Pancreas (tissue), 10 donors: Measurements from ENCODE around the gene ZBTB7B. TPM values are rescaled to one million over a fixed set of nuclear protein-coding genes. Genes with fewer than 3 reads are reported as not detected.
"Not testable (repeated sequence)": the region's sequence is repeated elsewhere in the genome, so short reads cannot be mapped to it uniquely, and the experiment has no call there.

Source experiments
- ATAC-seq, 4 donors: fragments of 200-7000 bp; cut with Tn5 transposase; one replicate each; pipeline versions ENCODE4 v1.8.0 to v1.9.1; 2020; ENCODE audit warnings: mild to moderate bottlenecking in 4 of 4, moderate library complexity in 4 of 4
- DNase-seq, 6 donors: peaks; one replicate each; pipeline ENCODE4 v3.0.0-alpha.2; 2020
- FAIRE-seq: peaks from 2 replicates; lab custom pipeline; 2012; peaks lifted over from hg19 to GRCh38; lab: Jason Lieb, UNC
- H3K27ac ChIP-seq, 4 donors: fragments of 200-600 bp; sonication (generic); 1 replicate in 3 of 4; 2 replicates in 1 of 4; pipeline versions ENCODE4 v1.5.0 to v1.8.0; 2020
- H3K27me3 ChIP-seq, 4 donors: fragments of 200-600 bp; one replicate each; pipeline ENCODE4 v1.8.0; 2021
- H3K36me3 ChIP-seq, 3 donors: fragments of 200-600 bp; sonication (generic) in 1 of 3; one replicate each; pipeline versions ENCODE4 v1.5.0 to v1.8.0; 2020 to 2021
- H3K4me1 ChIP-seq, 3 donors: fragments of 200-600 bp; one replicate each; pipeline ENCODE4 v1.8.0; 2021
- H3K4me3 ChIP-seq, 4 donors: fragments of 200-600 bp; sonication (generic) in 2 of 4; one replicate each; pipeline versions ENCODE4 v1.5.0 to v1.8.0; 2020 to 2021
- H3K9me3 ChIP-seq, 4 donors: fragments of 200-600 bp; one replicate each; pipeline ENCODE4 v1.8.0; 2021
- CTCF ChIP-seq, 4 donors: fragments of 200-600 bp; sonication (generic) in 3 of 4; IDR thresholded peaks; one replicate each; pipeline versions ENCODE4 v1.5.0 to v1.8.0; 2021; ENCODE audit warnings: antibody characterized with exemption in 4 of 4
- WGBS, 2 donors: extraction: QIAGEN DNeasy Blood & Tissue Kit; methylation state at CpG; one replicate each; pipeline ENCODE4 v1.1.7; 2013; 5-methylcytosine and 5-hydroxymethylcytosine counted together
- intact Hi-C, 3 donors: fragments of 100-400 bp; cut with DNase I; formaldehyde crosslinking; loops; one replicate each; pipeline versions ENCODE4 v1.11.1 to v1.14.2; 2022
- polyA plus RNA-seq, 2 donors: library from polyadenylated mRNA; stranded (reverse); fragments of 200-250 nt; gene quantifications; one replicate each; pipeline ENCODE4 v1.2.3, GENCODE V29; 2013
- total RNA-seq, 6 donors: library from RNA; stranded (reverse); fragmentation: NEBNext Ultra II Directional in 4 of 6; extraction: Animal tissue kit (Norgen Biotek cat#: 25700) in 4 of 6; gene quantifications; one replicate each; pipeline versions ENCODE4 v1.2.1 to v1.2.4, GENCODE V29; 2021 to 2023
- donor health status: healthy with polysubstance abuse.
- donor health status: DM: no; HTN: no; CAD: no; lungs with moderate emphysema.
- donor health status: DM: no; HTN: no; CAD: no.
- donor health status: control.
- donor health status: control.
- donor health status: Bipolar disorder and iron deficiency.
- donor health status: DM: yes; HTN: yes; CAD: no.
- donor health status: DM: no; HTN: no; CAD: no.
- donor health status: DM: no; HTN: no; CAD: no.
- donor health status: DM: yes; HTN: yes; CAD: no.

Gene ZBTB7B
- total and polyA plus RNA-seq, 8 donors: 19.8 to 38.4 (median 34.4) TPM

- no peak for FAIRE-seq
- intact Hi-C loops: no loop called here
- H3K27ac ChIP-seq: no peak overlapping the region
- WGBS, 2 donors: 43 to 46% methylated on average over 3 of the region's 3 CpGs
- DNase-seq: peak in 2 of 6 donors; percentile 11 to 35
- H3K4me1 ChIP-seq: peaks cover 0 to 14% (median 2%) of the 10 kb centered on the region in 3 donors
- no peaks in the 10 kb centered on the region for H3K9me3 ChIP-seq
- no peaks in the 10 kb centered on the region for H3K36me3 ChIP-seq
- no peaks in the 10 kb centered on the region for H3K27me3 ChIP-seq
- ATAC-seq: peak in 1 of 4 donors; percentile 14
- no peak overlapping the region for H3K4me3 ChIP-seq
- TF ChIP-seq CTCF (IDR thresholded peaks at IDR 0.05): no peak
Observed at GRCh38 chr1:154994591-154994990, 8.0 kb upstream of the ZBTB7B start.

- H3K4me3 ChIP-seq, H3K27me3 ChIP-seq, FAIRE-seq, H3K27ac ChIP-seq, H3K9me3 ChIP-seq, H3K36me3 ChIP-seq, intact Hi-C loops: not testable (repeated sequence)
- 50 to 53% methylated on average over 10 to 11 of the region's 13 CpGs for WGBS, 2 donors
- DNase-seq (peak in 2 of 6 donors; percentile 66 to 68), ATAC-seq (peak in 3 of 4 donors; percentile 31 to 40 (median 39))
- H3K4me1 ChIP-seq: peaks cover 3 to 19% (median 6%) of the 10 kb centered on the region in 3 donors
Observed at GRCh38 chr1:154995301-154995983, 7.2 kb upstream of the ZBTB7B start.

DNA sequence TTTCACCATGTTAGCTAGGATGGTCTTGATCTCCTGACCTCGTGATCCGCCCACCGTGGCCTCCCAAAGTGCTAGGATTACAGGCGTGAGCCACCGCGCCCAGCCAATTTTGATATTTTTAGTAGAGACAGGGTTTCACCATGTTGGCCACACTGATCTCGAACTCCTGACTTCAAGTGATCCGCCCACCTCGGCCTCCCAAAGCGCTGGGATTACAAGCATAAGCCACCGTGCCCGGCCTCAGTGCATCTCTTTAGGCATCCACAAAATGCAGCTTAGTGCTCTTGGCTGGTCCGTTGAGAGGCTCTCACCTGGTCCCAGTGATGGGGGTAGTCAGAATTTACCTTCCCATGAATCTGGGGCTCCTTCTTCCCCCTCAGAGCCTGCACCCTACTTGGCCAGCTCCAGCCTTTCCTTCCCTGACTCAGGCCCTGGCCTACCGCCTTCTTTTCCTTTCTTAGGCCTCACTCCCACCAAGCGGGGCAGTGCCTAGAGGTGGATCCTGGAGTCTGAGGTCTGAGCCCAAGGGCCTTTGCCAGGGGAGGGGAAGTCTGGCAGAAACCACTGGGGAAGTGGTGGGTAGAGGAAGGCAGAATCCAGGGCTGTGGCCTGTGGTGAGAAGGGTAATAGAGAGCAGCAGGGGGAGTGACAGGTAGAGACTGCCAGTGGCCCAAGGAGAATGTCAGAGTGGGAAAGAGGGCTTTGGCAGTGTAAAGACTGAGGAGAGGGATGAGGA, 5.5 kb upstream of the ZBTB7B start:
- peak in 1 of 6 donors; percentile 13 for DNase-seq
- no peak for FAIRE-seq
- TF ChIP-seq CTCF (IDR thresholded peaks at IDR 0.05): no peak

DNA sequence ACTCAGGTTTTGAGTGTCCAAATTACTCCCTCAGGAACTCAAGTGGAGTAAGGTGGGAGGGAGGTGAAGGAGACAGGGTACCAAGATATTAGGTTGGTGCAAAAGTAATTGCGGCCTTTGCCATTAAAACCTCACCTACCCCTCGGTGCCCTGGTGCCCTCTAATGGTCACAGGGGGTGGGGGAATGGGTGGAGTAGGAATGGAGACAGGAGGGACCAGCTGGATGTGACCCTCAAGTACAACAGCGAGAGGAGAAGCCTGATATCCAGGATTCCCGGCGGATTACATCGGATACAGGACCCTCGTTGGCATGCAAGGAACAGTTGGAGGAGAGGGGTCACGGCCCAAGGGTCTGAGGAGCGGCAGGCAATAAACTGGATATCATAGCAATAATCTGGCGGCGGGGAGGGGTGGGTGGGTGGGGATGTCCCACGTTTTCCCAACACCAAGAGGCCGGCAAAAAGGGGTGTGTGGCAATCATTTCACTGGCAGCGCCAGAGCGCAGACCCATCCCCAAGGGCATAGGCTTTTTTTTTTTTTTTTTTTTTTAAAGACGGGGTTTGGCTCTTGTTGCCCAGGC, 4.3 kb upstream of the ZBTB7B start:
- Histone ChIP-seq H3K9me3 (no peaks in the 10 kb centered on the region), H3K4me1 (peaks cover 3 to 19% (median 6%) of the 10 kb centered on the region in 3 donors), H3K36me3 (no peaks in the 10 kb centered on the region), H3K27me3 (no peaks in the 10 kb centered on the region), H3K27ac (no peak overlapping the region), H3K4me3 (no peak overlapping the region)
- no peak for TF ChIP-seq CTCF (IDR thresholded peaks at IDR 0.05)
- DNase-seq (no peak), ATAC-seq (no peak), FAIRE-seq (no peak)
- intact Hi-C loops: no loop called here
- WGBS, 2 donors: 73 to 74% methylated on average over 13 to 16 of the region's 16 CpGs

More for the DNA sequence above, 5.5 kb upstream of the ZBTB7B start:
- H3K27ac ChIP-seq: no peak overlapping the region
- H3K4me3 ChIP-seq: no peak overlapping the region
- no peaks in the 10 kb centered on the region for H3K36me3 ChIP-seq
- intact Hi-C loops: no loop called here
- H3K4me1 ChIP-seq: peaks cover 3 to 19% (median 6%) of the 10 kb centered on the region in 3 donors
- WGBS, 2 donors: 83 to 84% methylated on average over 15 of the region's 15 CpGs
- no peaks in the 10 kb centered on the region for H3K27me3 ChIP-seq
- H3K9me3 ChIP-seq: no peaks in the 10 kb centered on the region
- no peak for ATAC-seq

GRCh38 chr1:154998818-154999570, 3.6 kb upstream of the ZBTB7B start:
- no peaks in the 10 kb centered on the region for H3K27me3 ChIP-seq
- peak; percentile 51 to 70 (median 66) for TF ChIP-seq CTCF (IDR thresholded peaks at IDR 0.05)
- H3K4me3 ChIP-seq: peak overlapping the region in 2 of 4 donors; percentile 58 to 87
- ATAC-seq (no peak), FAIRE-seq (no peak), DNase-seq (peak in 3 of 6 donors; percentile 66 to 78 (median 68))
- intact Hi-C loops: no loop called here
- peak overlapping the region; percentile 77 to 98 (median 97) for H3K27ac ChIP-seq
- no peaks in the 10 kb centered on the region for H3K36me3 ChIP-seq
- WGBS, 2 donors: 10 to 11% methylated on average over 35 to 40 of the region's 40 CpGs
- H3K4me1 ChIP-seq: peaks cover 3 to 19% (median 6%) of the 10 kb centered on the region in 3 donors
- no peaks in the 10 kb centered on the region for H3K9me3 ChIP-seq
